GM06990 (cell line): ENCODE measurements around the gene DES.

Experiments used
- DNase-seq: peaks from one replicate; pipeline ENCODE4 v3.0.0-alpha.2; 2011; ENCODE audit not compliant: insufficient read length; ENCODE audit errors: extremely low read depth
- H3K27me3 ChIP-seq: replicated peaks from 2 replicates; pipeline ENCODE4 v1.6.0; 2011; ENCODE audit warnings: low read length; ENCODE audit not compliant: control insufficient read depth, insufficient read depth
- H3K36me3 ChIP-seq: 2 replicates; pipeline ENCODE4 v1.5.1; 2011; ENCODE audit warnings: low read length; ENCODE audit not compliant: control insufficient read depth, insufficient read depth
- H3K4me3 ChIP-seq: replicated peaks from 2 replicates; pipeline ENCODE4 v1.5.1; 2011; ENCODE audit warnings: low read depth, mild to moderate bottlenecking, control low read depth, low read length
- TF ChIP-seq, protein P1 (sequence below): IDR thresholded peaks from 2 replicates; pipeline ENCODE4 v1.5.1; 2011; ENCODE audit warnings: low read length, control low read depth, mild to moderate bottlenecking, inconsistent platforms; ENCODE audit not compliant: insufficient read depth, poor library complexity, severe bottlenecking

Gene DES

GRCh38 chr2:219435701-219436100 lies 17.5 kb downstream of the DES start:
- Histone ChIP-seq H3K36me3 (no peaks in the 10 kb centered on the region), H3K27me3 (no peaks in the 10 kb centered on the region; the same call in none of the 2 replicates), H3K4me3 (no peak overlapping the region)
- TF ChIP-seq, protein P1, sequence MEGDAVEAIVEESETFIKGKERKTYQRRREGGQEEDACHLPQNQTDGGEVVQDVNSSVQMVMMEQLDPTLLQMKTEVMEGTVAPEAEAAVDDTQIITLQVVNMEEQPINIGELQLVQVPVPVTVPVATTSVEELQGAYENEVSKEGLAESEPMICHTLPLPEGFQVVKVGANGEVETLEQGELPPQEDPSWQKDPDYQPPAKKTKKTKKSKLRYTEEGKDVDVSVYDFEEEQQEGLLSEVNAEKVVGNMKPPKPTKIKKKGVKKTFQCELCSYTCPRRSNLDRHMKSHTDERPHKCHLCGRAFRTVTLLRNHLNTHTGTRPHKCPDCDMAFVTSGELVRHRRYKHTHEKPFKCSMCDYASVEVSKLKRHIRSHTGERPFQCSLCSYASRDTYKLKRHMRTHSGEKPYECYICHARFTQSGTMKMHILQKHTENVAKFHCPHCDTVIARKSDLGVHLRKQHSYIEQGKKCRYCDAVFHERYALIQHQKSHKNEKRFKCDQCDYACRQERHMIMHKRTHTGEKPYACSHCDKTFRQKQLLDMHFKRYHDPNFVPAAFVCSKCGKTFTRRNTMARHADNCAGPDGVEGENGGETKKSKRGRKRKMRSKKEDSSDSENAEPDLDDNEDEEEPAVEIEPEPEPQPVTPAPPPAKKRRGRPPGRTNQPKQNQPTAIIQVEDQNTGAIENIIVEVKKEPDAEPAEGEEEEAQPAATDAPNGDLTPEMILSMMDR = no peak
- no peak for DNase-seq

GRCh38 chr2:219436491-219436890 lies 18.3 kb downstream of the DES start:
- TF ChIP-seq, protein P1 = no peak
- Histone ChIP-seq H3K27me3 (peaks cover 3% of the 10 kb centered on the region), H3K4me3 (no peak overlapping the region), H3K36me3 (no peaks in the 10 kb centered on the region)
- no peak for DNase-seq

DNA sequence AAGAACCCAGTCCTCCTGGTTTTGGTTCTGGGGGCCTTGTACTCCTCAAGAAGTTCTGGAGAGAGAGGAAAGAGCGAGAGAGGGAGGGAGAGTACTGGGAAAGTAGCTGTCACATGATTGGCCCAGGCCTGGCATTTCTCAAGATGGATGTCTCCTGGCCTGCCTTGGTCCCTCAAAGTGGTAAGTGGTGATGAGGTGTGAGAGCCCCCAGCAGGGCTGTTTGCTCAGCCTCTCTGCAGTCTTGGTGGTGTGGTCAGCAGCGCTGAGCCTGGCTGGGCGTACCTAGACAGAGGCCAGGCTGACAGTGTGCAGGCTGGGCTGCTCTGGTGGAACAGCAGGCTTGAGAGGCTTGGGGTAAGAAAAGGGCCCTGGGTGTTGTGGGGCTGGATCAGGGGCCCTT lies 19.0 kb downstream of the DES start:
- TF ChIP-seq, protein P1 = no peak
- Histone ChIP-seq H3K27me3 (peaks cover 4% of the 10 kb centered on the region), H3K36me3 (no peaks in the 10 kb centered on the region), H3K4me3 (no peak overlapping the region)
- DNase-seq = no peak

- TF ChIP-seq, protein P1 = no peak
- Histone ChIP-seq H3K36me3 (no peaks in the 10 kb centered on the region), H3K27me3 (peaks cover 4% of the 10 kb centered on the region), H3K4me3 (no peak overlapping the region)
- no peak for DNase-seq
Observed at GRCh38 chr2:219437690-219438206, 19.6 kb downstream of the DES start.

DNA sequence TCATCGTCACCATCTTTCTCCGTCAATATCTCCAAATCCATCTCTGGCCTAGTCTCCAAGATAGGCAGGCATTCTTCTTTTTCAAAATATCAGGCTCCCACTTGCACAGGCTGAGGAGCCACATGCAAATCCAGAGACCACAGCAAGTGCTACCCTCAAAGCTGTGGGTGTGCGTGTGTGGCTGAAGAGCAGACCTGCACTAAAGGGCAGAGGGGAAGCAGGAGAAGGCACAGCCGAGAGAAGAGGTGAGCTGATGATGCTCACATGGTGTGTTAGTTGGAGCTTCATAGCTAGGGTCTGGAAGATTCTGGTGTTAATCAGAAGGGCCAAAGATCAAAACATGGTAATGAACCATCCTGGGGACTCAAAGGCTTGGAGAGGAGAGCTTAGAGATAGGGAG lies 20.3 kb downstream of the DES start:
- H3K36me3 ChIP-seq = no peaks in the 10 kb centered on the region
- peaks cover 7% of the 10 kb centered on the region for H3K27me3 ChIP-seq
- DNase-seq = no peak
- H3K4me3 ChIP-seq = no peak overlapping the region
- TF ChIP-seq, protein P1 = no peak

DNA sequence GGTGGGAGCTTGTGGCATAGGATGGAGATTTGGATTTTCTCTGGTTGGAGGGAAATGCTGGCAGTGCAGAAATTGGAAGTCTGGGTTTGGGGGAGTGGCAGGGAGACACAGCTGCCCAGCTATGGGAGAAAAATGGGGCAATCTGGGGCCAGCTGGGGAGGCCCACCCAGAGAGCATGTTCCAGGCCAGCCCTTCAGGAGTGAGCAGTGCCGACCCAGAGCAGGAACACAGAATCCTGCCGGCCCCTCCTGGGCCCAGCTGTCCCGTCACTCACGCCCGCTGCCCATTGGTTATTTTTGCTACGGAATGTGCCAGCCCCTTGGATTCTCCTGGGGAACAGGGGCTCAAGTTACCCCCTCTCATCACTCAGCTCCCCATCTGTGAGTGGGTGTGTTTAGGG lies 21.3 kb downstream of the DES start:
- H3K36me3 ChIP-seq = no peaks in the 10 kb centered on the region
- peaks cover 7% of the 10 kb centered on the region for H3K27me3 ChIP-seq
- TF ChIP-seq, protein P1 = no peak
- H3K4me3 ChIP-seq = no peak overlapping the region
- no peak for DNase-seq
